Bronchial epithelial cell (primary cell): Measurements from ENCODE around the gene AGFG1. TPM values are rescaled to one million over a fixed set of nuclear protein-coding genes. Genes with fewer than 3 reads are reported as not detected.

Experiments used
- DNase-seq: peaks from one replicate; pipeline ENCODE4 v3.0.0-alpha.2; 2010; ENCODE audit warnings: low read depth
- FAIRE-seq: peaks from 2 replicates; lab custom pipeline; 2011; peaks lifted over from hg19 to GRCh38; lab: Jason Lieb, UNC
- H3K27me3 ChIP-seq: 2 replicates; pipeline ENCODE4 v1.5.1; 2011; ENCODE audit warnings: low read length; ENCODE audit not compliant: control insufficient read depth, insufficient read depth
- H3K36me3 ChIP-seq: 2 replicates; pipeline ENCODE4 v1.5.1; 2011; ENCODE audit warnings: low read length; ENCODE audit not compliant: control insufficient read depth, insufficient read depth
- H3K4me3 ChIP-seq: 2 replicates; pipeline ENCODE4 v1.5.1; 2011; ENCODE audit warnings: mild to moderate bottlenecking, low read depth, low read length, control low read depth
- CTCF ChIP-seq: IDR thresholded peaks from 2 replicates; pipeline ENCODE4 v1.5.1; 2011; ENCODE audit warnings: mild to moderate bottlenecking, moderate library complexity, low read length, control low read depth, inconsistent platforms; ENCODE audit not compliant: insufficient read depth, severe bottlenecking
- total RNA-seq: library from RNA; depleted of rRNA; stranded (reverse); fragments of >200 nt; gene quantifications from 2 replicates; pipeline ENCODE4 v1.2.1, GENCODE V29; 2014

The AGFG1 gene
- total RNA-seq, 1 donor from 2014 or later = 54.8 TPM

- FAIRE-seq = no peak
- no peak for DNase-seq
- H3K4me3 ChIP-seq = no peak overlapping the region
- no peak for TF ChIP-seq CTCF
- H3K27me3 ChIP-seq = no peaks in the 10 kb centered on the region
- H3K36me3 ChIP-seq = no peaks in the 10 kb centered on the region
Observed at GRCh38 chr2:227436436-227437174, 35.4 kb upstream of the AGFG1 start.

- H3K27me3 ChIP-seq = no peaks in the 10 kb centered on the region
- DNase-seq (no peak), FAIRE-seq (no peak)
- TF ChIP-seq CTCF = no peak
- H3K4me3 ChIP-seq = no peak overlapping the region
- no peaks in the 10 kb centered on the region for H3K36me3 ChIP-seq
Observed at GRCh38 chr2:227439214-227439613, 32.7 kb upstream of the AGFG1 start.

- no peak for FAIRE-seq
- DNase-seq = no peak
- Histone ChIP-seq H3K4me3 (no peak overlapping the region), H3K36me3 (no peaks in the 10 kb centered on the region), H3K27me3 (no peaks in the 10 kb centered on the region)
- no peak for TF ChIP-seq CTCF
Observed at GRCh38 chr2:227442639-227443038, 29.3 kb upstream of the AGFG1 start.

- no peak for FAIRE-seq
- Histone ChIP-seq H3K4me3 (no peak overlapping the region), H3K36me3 (no peaks in the 10 kb centered on the region), H3K27me3 (no peaks in the 10 kb centered on the region)
- TF ChIP-seq CTCF = no peak
- no peak for DNase-seq
Observed at GRCh38 chr2:227443889-227444568, 27.9 kb upstream of the AGFG1 start.

GRCh38 chr2:227447606-227448005 is 24.4 kb upstream of the AGFG1 start:
- H3K36me3 ChIP-seq = no peaks in the 10 kb centered on the region
- FAIRE-seq (peak; percentile 58), DNase-seq (no peak)
- no peaks in the 10 kb centered on the region for H3K27me3 ChIP-seq
- no peak overlapping the region for H3K4me3 ChIP-seq
- TF ChIP-seq CTCF = no peak
